HepG2 (cell line): ENCODE data around the gene ADRA2B. TPM values are rescaled to one million over a fixed set of nuclear protein-coding genes. Genes with fewer than 3 reads are reported as not detected.
"Not testable (repeated sequence)": the region's sequence is repeated elsewhere in the genome, so short reads cannot be mapped to it uniquely, and the experiment has no call there.

ENCODE experiments used
- ATAC-seq: fragments of 200-7000 bp; cut with Tn5 transposase; 3 replicates; pipeline ENCODE4 v1.9.1; 2020; ENCODE audit warnings: mild to moderate bottlenecking, moderate library complexity
- BruUV-seq: library from RNA; stranded (reverse); fragments of 400-500 nt; replicated peaks from 2 replicates; lab custom pipeline; 2021; lab: Mats Ljungman, UMichigan
- CTCF ChIA-PET: fragments of 300-600 bp; formaldehyde crosslinking; extraction: SDS; loops from one replicate; lab custom pipeline; 2021; ENCODE audit warnings: low total read pairs, inconsistent platforms, low intra/inter-chr PET ratio; lab: Yijun Ruan, JAX
- POLR2A ChIA-PET: fragments of 350-600 bp; sonication (Branson Sonifier 250); formaldehyde crosslinking; loops from one replicate; lab custom pipeline; 2020; ENCODE audit warnings: antibody characterized with exemption, inconsistent platforms; lab: Yijun Ruan, JAX
- DNase-seq: peaks from one replicate; pipeline ENCODE4 v3.0.0-alpha.2; 2015; ENCODE audit warnings: low spot score
- FAIRE-seq: peaks from 3 replicates; lab custom pipeline; 2011; peaks lifted over from hg19 to GRCh38; lab: Jason Lieb, UNC
- H2AFZ ChIP-seq: one replicate; pipeline ENCODE4 v1.6.1; 2011; ENCODE audit warnings: low read length, inconsistent platforms
- H3K27ac ChIP-seq: fragments of 300-600 bp; 3 replicates; pipeline ENCODE4 v1.8.0; 2011; ENCODE audit warnings: mixed run types, mild to moderate bottlenecking, mixed read lengths, low read length, inconsistent platforms; ENCODE audit not compliant: insufficient read depth; ENCODE audit errors: extremely low read length
- H3K27me3 ChIP-seq, 2 experiments: fragments of 200-600 bp in 1 of 2; 2 replicates in 1 of 2; 3 replicates in 1 of 2; pipeline versions ENCODE4 v1.6.0 to v1.8.0; 2011; ENCODE audit warnings: low read length in 2 of 2, mild to moderate bottlenecking in 2 of 2, moderate library complexity in 2 of 2, inconsistent platforms in 1 of 2; ENCODE audit not compliant: insufficient read depth in 2 of 2, control insufficient read depth in 1 of 2
- H3K36me3 ChIP-seq, 2 experiments: fragments of 200-600 bp in 1 of 2; replicated peaks in 1 of 2; 2 replicates in 1 of 2; 3 replicates in 1 of 2; pipeline versions ENCODE4 v1.5.1 to v1.8.0; 2011; ENCODE audit warnings: low read length in 2 of 2, inconsistent platforms in 1 of 2; ENCODE audit not compliant: insufficient read depth in 2 of 2, control insufficient read depth in 1 of 2
- H3K4me1 ChIP-seq: 2 replicates; pipeline ENCODE4 v1.5.1; 2012; ENCODE audit warnings: low read length, inconsistent platforms; ENCODE audit not compliant: insufficient read depth
- H3K4me2 ChIP-seq: 2 replicates; pipeline ENCODE4 v1.6.0; 2011; ENCODE audit warnings: low read depth, low read length, inconsistent platforms
- H3K4me3 ChIP-seq, 3 experiments: fragments of 200-600 bp in 1 of 3; sonication (generic), shearing (Covaris generic) in 1 of 3; replicated peaks in 1 of 3; 2 replicates each; pipeline ENCODE4 v1.5.1; 2011 to 2016; ENCODE audit warnings: low read length in 3 of 3, inconsistent platforms in 2 of 3, low read depth in 2 of 3, mild to moderate bottlenecking in 2 of 3, control low read depth in 1 of 3, mixed read lengths in 1 of 3; ENCODE audit not compliant: insufficient read depth in 1 of 3
- H3K79me2 ChIP-seq: one replicate; pipeline ENCODE4 v1.6.1; 2011; ENCODE audit warnings: low read length, inconsistent platforms; ENCODE audit not compliant: insufficient read depth
- H3K9ac ChIP-seq: 2 replicates; pipeline ENCODE4 v1.6.0; 2011; ENCODE audit warnings: mild to moderate bottlenecking, low read depth, low read length, inconsistent platforms; ENCODE audit not compliant: insufficient read depth
- H3K9me3 ChIP-seq: 2 replicates; pipeline ENCODE4 v1.5.1; 2012; ENCODE audit warnings: mild to moderate bottlenecking, low read length
- H4K20me1 ChIP-seq: 2 replicates; pipeline ENCODE4 v1.6.0; 2011; ENCODE audit warnings: inconsistent platforms, mild to moderate bottlenecking, low read length, moderate library complexity; ENCODE audit not compliant: insufficient read depth
- ARNT2 ChIP-seq: sonication (generic); formaldehyde crosslinking; IDR thresholded peaks from 2 replicates; pipeline ENCODE4 v1.8.0; 2022; ENCODE audit warnings: mild to moderate bottlenecking, low read depth, missing genetic modification reagents, moderate library complexity
- EP300 ChIP-seq, 3 experiments: sonication (generic) in 1 of 3; formaldehyde crosslinking in 1 of 3; IDR thresholded peaks; 2 replicates each; pipeline versions ENCODE4 v1.5.1 to v1.6.1; 2011 to 2020; ENCODE audit warnings: low read depth in 2 of 3, low read length in 2 of 3, borderline replicate concordance in 1 of 3, improper control_type of control experiment in 1 of 3, mild to moderate bottlenecking in 1 of 3, missing genetic modification reagents in 1 of 3, moderate library complexity in 1 of 3
- HMG20A ChIP-seq: IDR thresholded peaks from 2 replicates; pipeline ENCODE4 v1.6.1; 2016; ENCODE audit warnings: borderline replicate concordance
- HNRNPLL ChIP-seq: fragments of 200-400 bp; formaldehyde crosslinking; IDR thresholded peaks from 2 replicates; pipeline ENCODE4 v1.6.1; 2017; ENCODE audit warnings: mild to moderate bottlenecking, low read depth, low read length; ENCODE audit not compliant: poor library complexity, severe bottlenecking
- MAFF ChIP-seq: IDR thresholded peaks from 2 replicates; pipeline ENCODE4 v1.6.1; 2011; ENCODE audit warnings: low read depth, low read length, improper control_type of control experiment
- MTF2 ChIP-seq: sonication (generic); formaldehyde crosslinking; IDR thresholded peaks from 2 replicates; pipeline ENCODE4 v1.5.0; 2020; ENCODE audit warnings: missing genetic modification reagents, borderline replicate concordance
- NFE2L1 ChIP-seq: sonication (generic); formaldehyde crosslinking; IDR thresholded peaks from 2 replicates; pipeline ENCODE4 v1.4.0; 2020; ENCODE audit warnings: missing genetic modification reagents, mild to moderate bottlenecking, borderline replicate concordance
- ZNF768 ChIP-seq: sonication (generic); formaldehyde crosslinking; IDR thresholded peaks from 2 replicates; pipeline ENCODE4 v1.4.0; 2020; ENCODE audit warnings: missing genetic modification reagents
- WGBS: methylation state at CpG from one replicate; pipeline ENCODE4 v1.1.6; 2017; ENCODE audit warnings: low lambda C conversion rate; 5-methylcytosine and 5-hydroxymethylcytosine counted together
- in situ Hi-C: cut with HindIII; loops from 2 replicates; pipeline ENCODE4 v1.10.0; 2017; ENCODE audit warnings: low pct_unique_long_range_greater_than_20kb; ENCODE audit not compliant: extremely low pct_ligation_motif_present
- intact Hi-C: fragments of 100-400 bp; cut with micrococcal nuclease; formaldehyde crosslinking; loops from one replicate; pipeline ENCODE4 v1.10.0; 2022; ENCODE audit not compliant: unreplicated experiment
- polyA plus RNA-seq, 8 experiments: library from polyadenylated mRNA; depleted of rRNA in 3 of 8; stranded (reverse) in 7 of 8; unstranded in 1 of 8; fragments of >200 nt; fragmentation: Illumina TruSeq in 4 of 8; extraction: Trizol in 4 of 8; gene quantifications; 2 replicates each; pipeline versions ENCODE4 v1.2.1 to v1.2.3, GENCODE V29; 2011 to 2016; ENCODE audit warnings: low read depth in 4 of 8, missing spikeins in 1 of 8, mixed read lengths in 1 of 8; ENCODE audit not compliant: insufficient read depth in 1 of 8
- total RNA-seq, 5 experiments: library from RNA; depleted of rRNA; stranded (reverse); fragments of >200 nt; fragmentation: Illumina TruSeq; extraction: Trizol; gene quantifications; 2 replicates each; pipeline ENCODE4 v1.2.3, GENCODE V29; 2016; ENCODE audit warnings: low read depth in 1 of 5
- TF ChIP-seq, protein P1 (sequence below): sonication (generic); formaldehyde crosslinking; IDR thresholded peaks from 2 replicates; pipeline ENCODE4 v1.5.1; 2020; ENCODE audit warnings: mild to moderate bottlenecking, missing genetic modification reagents, borderline replicate concordance

ADRA2B gene
- total and polyA plus RNA-seq, 2 of the 13 experiments (the other 11 are each of a cell fraction or from before 2014, with no cell fraction given): not detected

DNA sequence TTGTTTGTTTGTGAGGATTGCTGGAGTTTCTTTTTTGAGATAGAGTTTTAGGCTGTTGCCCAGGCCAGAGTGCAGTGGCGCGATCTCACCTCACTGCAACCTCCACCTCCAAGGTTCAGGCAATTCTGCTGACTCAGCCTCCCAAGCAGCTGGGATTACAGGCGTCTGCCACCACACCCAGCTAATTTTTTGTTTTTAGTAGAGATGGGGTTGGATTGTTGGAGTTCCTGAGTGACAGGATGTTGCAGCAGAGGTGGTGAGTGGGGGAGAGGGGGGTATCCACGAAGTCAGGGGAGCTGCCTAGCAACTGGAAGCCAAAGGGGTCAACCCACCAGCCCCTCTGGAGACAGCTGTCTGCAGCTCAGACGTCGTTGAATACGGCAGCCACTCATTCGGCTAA lies 46.5 kb downstream of the ADRA2B start:
- POLR2A ChIA-PET, H3K9ac ChIP-seq, H3K27me3 ChIP-seq, H3K4me3 ChIP-seq, H3K36me3 ChIP-seq, ATAC-seq, H4K20me1 ChIP-seq, H3K4me2 ChIP-seq, FAIRE-seq, H3K9me3 ChIP-seq, BruUV-seq, CTCF ChIA-PET, H3K79me2 ChIP-seq, H3K27ac ChIP-seq, DNase-seq, H2AFZ ChIP-seq: not testable (repeated sequence)
- WGBS: 46% methylated on average over 6 of the region's 8 CpGs
- H3K4me1 ChIP-seq: peaks cover 48% of the 10 kb centered on the region
- in situ Hi-C loops: loop anchor here (25.0 kb wide), 1 partner anchor 1592 kb away; the partner anchor contains the start of genes ACTR1B and C2orf92
- intact Hi-C loops: loop anchor here (10.0 kb wide), 1 partner anchor 45 kb away; the partner anchor contains the start of gene ADRA2B
- TF ChIP-seq MAFF: 0 out of 2 replicates have a peak, but pooled peaks have one; percentile 11

DNA sequence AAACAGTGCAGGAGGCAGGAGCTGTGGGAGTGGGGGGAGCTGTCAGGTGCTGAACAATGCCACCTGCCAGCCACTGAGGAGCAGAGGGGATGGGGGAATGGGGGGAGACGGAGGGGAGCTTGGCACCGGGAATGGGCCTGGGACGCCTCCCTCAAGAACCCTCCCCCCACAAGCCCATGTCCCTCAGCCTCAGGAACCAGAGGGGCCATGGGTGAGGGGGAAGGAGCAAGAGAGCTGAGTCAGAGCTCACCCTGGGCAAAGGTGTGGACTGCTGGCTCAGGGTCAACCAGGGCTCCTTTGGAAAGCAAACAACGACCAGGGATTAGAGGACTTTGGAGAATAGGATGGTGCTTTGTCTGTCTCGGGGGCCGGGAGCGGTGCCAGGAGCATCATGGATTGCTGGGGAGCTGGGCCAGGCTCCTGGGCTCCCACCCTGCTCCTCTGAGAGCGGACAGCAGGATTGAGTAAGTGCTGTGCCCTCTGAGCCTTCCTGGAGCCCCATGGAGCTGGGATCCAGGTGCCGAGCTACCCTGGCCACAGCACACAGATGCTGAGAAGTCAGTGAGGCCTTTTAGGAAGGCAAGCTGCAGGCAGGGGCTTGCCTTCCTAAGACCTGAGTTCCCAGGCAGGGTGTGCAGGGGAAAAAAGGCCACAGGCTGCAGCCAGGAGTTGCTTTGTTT lies 48.3 kb downstream of the ADRA2B start:
- intact Hi-C loops: loop anchor here (10.0 kb wide), 1 partner anchor 47 kb away; the partner anchor contains the start of gene ADRA2B
- in situ Hi-C loops: loop anchor here (25.0 kb wide), 1 partner anchor 1594 kb away; the partner anchor contains the start of genes ACTR1B and C2orf92
- Histone ChIP-seq H3K4me1 (peaks cover 60% of the 10 kb centered on the region), H3K4me3 (peak overlapping the region in 1 of 3 experiments; percentile 25; a peak in 2 of 6 replicates), H3K27ac (peak overlapping the region; percentile 48), H3K4me2 (peak overlapping the region; percentile 38)
- DNase-seq (peak; percentile 98), FAIRE-seq (peak; percentile 83), ATAC-seq (peak; percentile 87)
- H3K9ac ChIP-seq, BruUV-seq, H2AFZ ChIP-seq, H4K20me1 ChIP-seq, H3K27me3 ChIP-seq, CTCF ChIA-PET, H3K36me3 ChIP-seq, H3K79me2 ChIP-seq, H3K9me3 ChIP-seq: not testable (repeated sequence)
- 4% methylated on average over 8 of the region's 9 CpGs for WGBS
- POLR2A ChIA-PET: interaction anchor here (0.8 to 1.7 kb wide), 6 partner anchors 1578 to 1630 kb away, joined by 3 to 25 read pairs (median 4); partner anchors contain the start of genes ACTR1B and COX5B
- TF ChIP-seq HMG20A (CRISPR knock-in tag) (peak; percentile 76), NFE2L1 (CRISPR knock-in tag) (peak; percentile 60; the same call in 1 of the 2 replicates), EP300 (IDR thresholded peaks at IDR 0.05; ENCODE audit: low read depth in 2 of 2, low read length in 2 of 2) (peak; percentile 79 to 88; a peak in 2 of 4 replicates), EP300 (CRISPR knock-in tag; IDR thresholded peaks at IDR 0.05; ENCODE audit: borderline replicate concordance) (peak; percentile 82; the same call in 1 of the 2 replicates), MTF2 (CRISPR knock-in tag) (0 out of 2 replicates have a peak, but pooled peaks have one; percentile 36), ZNF768 (peak; percentile 59; the same call in 1 of the 2 replicates), HNRNPLL (peak; percentile 36), ARNT2 (peak; percentile 68; the same call in 1 of the 2 replicates)
- TF ChIP-seq, protein P1, sequence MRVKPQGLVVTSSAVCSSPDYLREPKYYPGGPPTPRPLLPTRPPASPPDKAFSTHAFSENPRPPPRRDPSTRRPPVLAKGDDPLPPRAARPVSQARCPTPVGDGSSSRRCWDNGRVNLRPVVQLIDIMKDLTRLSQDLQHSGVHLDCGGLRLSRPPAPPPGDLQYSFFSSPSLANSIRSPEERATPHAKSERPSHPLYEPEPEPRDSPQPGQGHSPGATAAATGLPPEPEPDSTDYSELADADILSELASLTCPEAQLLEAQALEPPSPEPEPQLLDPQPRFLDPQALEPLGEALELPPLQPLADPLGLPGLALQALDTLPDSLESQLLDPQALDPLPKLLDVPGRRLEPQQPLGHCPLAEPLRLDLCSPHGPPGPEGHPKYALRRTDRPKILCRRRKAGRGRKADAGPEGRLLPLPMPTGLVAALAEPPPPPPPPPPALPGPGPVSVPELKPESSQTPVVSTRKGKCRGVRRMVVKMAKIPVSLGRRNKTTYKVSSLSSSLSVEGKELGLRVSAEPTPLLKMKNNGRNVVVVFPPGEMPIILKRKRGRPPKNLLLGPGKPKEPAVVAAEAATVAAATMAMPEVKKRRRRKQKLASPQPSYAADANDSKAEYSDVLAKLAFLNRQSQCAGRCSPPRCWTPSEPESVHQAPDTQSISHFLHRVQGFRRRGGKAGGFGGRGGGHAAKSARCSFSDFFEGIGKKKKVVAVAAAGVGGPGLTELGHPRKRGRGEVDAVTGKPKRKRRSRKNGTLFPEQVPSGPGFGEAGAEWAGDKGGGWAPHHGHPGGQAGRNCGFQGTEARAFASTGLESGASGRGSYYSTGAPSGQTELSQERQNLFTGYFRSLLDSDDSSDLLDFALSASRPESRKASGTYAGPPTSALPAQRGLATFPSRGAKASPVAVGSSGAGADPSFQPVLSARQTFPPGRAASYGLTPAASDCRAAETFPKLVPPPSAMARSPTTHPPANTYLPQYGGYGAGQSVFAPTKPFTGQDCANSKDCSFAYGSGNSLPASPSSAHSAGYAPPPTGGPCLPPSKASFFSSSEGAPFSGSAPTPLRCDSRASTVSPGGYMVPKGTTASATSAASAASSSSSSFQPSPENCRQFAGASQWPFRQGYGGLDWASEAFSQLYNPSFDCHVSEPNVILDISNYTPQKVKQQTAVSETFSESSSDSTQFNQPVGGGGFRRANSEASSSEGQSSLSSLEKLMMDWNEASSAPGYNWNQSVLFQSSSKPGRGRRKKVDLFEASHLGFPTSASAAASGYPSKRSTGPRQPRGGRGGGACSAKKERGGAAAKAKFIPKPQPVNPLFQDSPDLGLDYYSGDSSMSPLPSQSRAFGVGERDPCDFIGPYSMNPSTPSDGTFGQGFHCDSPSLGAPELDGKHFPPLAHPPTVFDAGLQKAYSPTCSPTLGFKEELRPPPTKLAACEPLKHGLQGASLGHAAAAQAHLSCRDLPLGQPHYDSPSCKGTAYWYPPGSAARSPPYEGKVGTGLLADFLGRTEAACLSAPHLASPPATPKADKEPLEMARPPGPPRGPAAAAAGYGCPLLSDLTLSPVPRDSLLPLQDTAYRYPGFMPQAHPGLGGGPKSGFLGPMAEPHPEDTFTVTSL (CRISPR knock-in tag): 0 out of 2 replicates have a peak, but pooled peaks have one; percentile 73
